ENCODE results near the gene MTERF1. TPM values are rescaled to one million over a fixed set of nuclear protein-coding genes. Genes with fewer than 3 reads are reported as not detected.

MTERF1 gene
- total RNA-seq, 2 donors from 2014 or later = 14.8 to 16.8 TPM

- no peaks in the 10 kb centered on the region for H3K27me3 ChIP-seq
- no peaks in the 10 kb centered on the region for H3K36me3 ChIP-seq
- TF ChIP-seq, protein P1, sequence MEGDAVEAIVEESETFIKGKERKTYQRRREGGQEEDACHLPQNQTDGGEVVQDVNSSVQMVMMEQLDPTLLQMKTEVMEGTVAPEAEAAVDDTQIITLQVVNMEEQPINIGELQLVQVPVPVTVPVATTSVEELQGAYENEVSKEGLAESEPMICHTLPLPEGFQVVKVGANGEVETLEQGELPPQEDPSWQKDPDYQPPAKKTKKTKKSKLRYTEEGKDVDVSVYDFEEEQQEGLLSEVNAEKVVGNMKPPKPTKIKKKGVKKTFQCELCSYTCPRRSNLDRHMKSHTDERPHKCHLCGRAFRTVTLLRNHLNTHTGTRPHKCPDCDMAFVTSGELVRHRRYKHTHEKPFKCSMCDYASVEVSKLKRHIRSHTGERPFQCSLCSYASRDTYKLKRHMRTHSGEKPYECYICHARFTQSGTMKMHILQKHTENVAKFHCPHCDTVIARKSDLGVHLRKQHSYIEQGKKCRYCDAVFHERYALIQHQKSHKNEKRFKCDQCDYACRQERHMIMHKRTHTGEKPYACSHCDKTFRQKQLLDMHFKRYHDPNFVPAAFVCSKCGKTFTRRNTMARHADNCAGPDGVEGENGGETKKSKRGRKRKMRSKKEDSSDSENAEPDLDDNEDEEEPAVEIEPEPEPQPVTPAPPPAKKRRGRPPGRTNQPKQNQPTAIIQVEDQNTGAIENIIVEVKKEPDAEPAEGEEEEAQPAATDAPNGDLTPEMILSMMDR (IDR thresholded peaks at IDR 0.05) = no peak
- DNase-seq = no peak
- H3K9me3 ChIP-seq = no peaks in the 10 kb centered on the region
- H3K27ac ChIP-seq = no peak overlapping the region
- no peaks in the 10 kb centered on the region for H3K4me1 ChIP-seq
- intact Hi-C loops (cut with DNase I) = no loop called here
- no peak overlapping the region for H3K4me3 ChIP-seq
- no peak overlapping the region for H3K9ac ChIP-seq (ENCODE audit: low read depth in 2 of 2, low read length in 2 of 2)
Measured at GRCh38 chr7:91876391-91877133, 3.9 kb downstream of the MTERF1 start.

DNA sequence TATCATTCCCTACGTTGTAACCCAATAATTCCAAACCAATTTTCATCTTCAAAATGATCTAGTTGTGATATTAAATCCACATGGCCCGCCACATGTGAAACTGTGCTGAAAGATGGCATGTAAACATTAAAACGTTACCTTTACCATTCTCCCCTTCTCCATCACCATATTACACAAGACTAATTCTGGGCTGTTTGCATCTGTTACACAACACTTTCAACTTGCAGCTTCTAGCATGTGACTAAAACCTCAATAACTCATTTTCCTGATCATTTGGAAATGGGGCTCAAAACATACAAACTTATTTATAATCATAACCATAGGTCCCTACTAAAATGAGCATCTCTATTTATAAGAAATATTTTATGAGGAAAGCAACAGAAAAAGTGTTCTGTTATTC is 4.7 kb downstream of the MTERF1 start:
- Histone ChIP-seq H3K27ac (no peak overlapping the region), H3K9me3 (no peaks in the 10 kb centered on the region), H3K9ac (ENCODE audit: low read depth in 2 of 2, low read length in 2 of 2) (no peak overlapping the region), H3K36me3 (no peaks in the 10 kb centered on the region), H3K4me3 (no peak overlapping the region), H3K4me1 (no peaks in the 10 kb centered on the region), H3K27me3 (no peaks in the 10 kb centered on the region)
- TF ChIP-seq, protein P1 (IDR thresholded peaks at IDR 0.05) = no peak
- DNase-seq = no peak
- intact Hi-C loops (cut with DNase I) = no loop called here

- Histone ChIP-seq H3K4me1 (no peaks in the 10 kb centered on the region), H3K4me3 (no peak overlapping the region), H3K27me3 (no peaks in the 10 kb centered on the region), H3K36me3 (no peaks in the 10 kb centered on the region), H3K9ac (ENCODE audit: low read depth in 2 of 2, low read length in 2 of 2) (no peak overlapping the region), H3K9me3 (no peaks in the 10 kb centered on the region), H3K27ac (no peak overlapping the region)
- intact Hi-C loops (cut with DNase I) = no loop called here
- TF ChIP-seq, protein P1 (IDR thresholded peaks at IDR 0.05) = no peak
- no peak for DNase-seq
Measured at GRCh38 chr7:91872928-91873327, 7.6 kb downstream of the MTERF1 start.

- no peak for DNase-seq
- H3K27me3 ChIP-seq = no peaks in the 10 kb centered on the region
- intact Hi-C loops (cut with DNase I) = no loop called here
- no peaks in the 10 kb centered on the region for H3K9me3 ChIP-seq
- no peak overlapping the region for H3K9ac ChIP-seq (ENCODE audit: low read depth in 2 of 2, low read length in 2 of 2)
- no peak overlapping the region for H3K4me3 ChIP-seq
- no peak overlapping the region for H3K27ac ChIP-seq
- TF ChIP-seq, protein P1 (IDR thresholded peaks at IDR 0.05) = no peak
- no peaks in the 10 kb centered on the region for H3K36me3 ChIP-seq
- H3K4me1 ChIP-seq = no peaks in the 10 kb centered on the region
Measured at GRCh38 chr7:91872069-91872468, 8.4 kb downstream of the MTERF1 start.

DNA sequence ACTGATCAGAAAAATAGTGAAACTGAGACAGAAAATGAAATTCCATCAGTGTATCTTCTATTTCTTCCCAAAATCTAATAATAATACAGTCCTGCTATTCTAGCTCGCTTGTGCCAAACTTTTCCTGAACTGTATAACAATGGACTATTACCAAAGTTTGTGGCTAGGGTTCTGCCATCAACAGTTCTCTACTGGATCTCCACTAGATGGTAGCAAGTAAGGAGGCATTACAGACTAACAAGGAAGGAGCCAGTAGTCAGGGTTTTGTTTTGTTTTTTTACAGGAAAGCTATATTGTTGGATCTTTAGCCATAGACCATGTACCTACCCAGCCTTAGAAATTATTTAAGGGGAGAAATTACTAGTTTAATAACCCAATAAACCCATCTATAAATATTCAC is 10.8 kb downstream of the MTERF1 start:
- no peaks in the 10 kb centered on the region for H3K4me1 ChIP-seq
- H3K36me3 ChIP-seq = no peaks in the 10 kb centered on the region
- no peak overlapping the region for H3K27ac ChIP-seq
- intact Hi-C loops (cut with DNase I) = no loop called here
- H3K9ac ChIP-seq (ENCODE audit: low read depth in 2 of 2, low read length in 2 of 2) = no peak overlapping the region
- TF ChIP-seq, protein P1 (IDR thresholded peaks at IDR 0.05) = no peak
- no peak for DNase-seq
- no peaks in the 10 kb centered on the region for H3K9me3 ChIP-seq
- H3K27me3 ChIP-seq = no peaks in the 10 kb centered on the region
- no peak overlapping the region for H3K4me3 ChIP-seq
